Stimulated activated naive CD4-positive, alpha-beta T cell (primary cell): ENCODE measurements around the gene LPP.

ENCODE experiments used
- DNase-seq, 6 experiments: peaks; one replicate each; lab custom pipeline; 2025; lab: John Stamatoyannopoulos, UW

The LPP gene

GRCh38 chr3:188170461-188171459, 16.8 kb downstream of the LPP start:
- DNase-seq, result peak in 4 of 6 experiments; percentile 4 to 38 (median 23)

GRCh38 chr3:188171682-188172467, 17.9 kb downstream of the LPP start:
- no peak for DNase-seq

- no peak for DNase-seq
Measured at GRCh38 chr3:188174317-188175044, 20.5 kb downstream of the LPP start.

GRCh38 chr3:188176476-188176875, 22.5 kb downstream of the LPP start:
- no peak for DNase-seq

GRCh38 chr3:188176884-188177283, 22.9 kb downstream of the LPP start:
- DNase-seq, result no peak

- DNase-seq, result no peak
Measured at GRCh38 chr3:188177721-188178120, 23.8 kb downstream of the LPP start.

GRCh38 chr3:188178293-188178936, 24.5 kb downstream of the LPP start:
- peak in 1 of 6 experiments; percentile 17 for DNase-seq

GRCh38 chr3:188179006-188179966, 25.3 kb downstream of the LPP start:
- no peak for DNase-seq

- no peak for DNase-seq
Measured at GRCh38 chr3:188180114-188180513, 26.2 kb downstream of the LPP start.

- no peak for DNase-seq
Measured at GRCh38 chr3:188183452-188183851, 29.5 kb downstream of the LPP start.

- DNase-seq, result no peak
Measured at GRCh38 chr3:188184160-188184559, 30.2 kb downstream of the LPP start.

GRCh38 chr3:188184649-188185048, 30.7 kb downstream of the LPP start:
- no peak for DNase-seq

GRCh38 chr3:188185717-188186251, 31.8 kb downstream of the LPP start:
- peak in 2 of 6 experiments; percentile 2 to 12 for DNase-seq

- DNase-seq, result no peak
Measured at GRCh38 chr3:188187053-188187452, 33.1 kb downstream of the LPP start.

GRCh38 chr3:188188911-188189310, 35.0 kb downstream of the LPP start:
- no peak for DNase-seq

GRCh38 chr3:188191460-188191859, 37.5 kb downstream of the LPP start:
- DNase-seq, result no peak

GRCh38 chr3:188192034-188192433, 38.1 kb downstream of the LPP start:
- DNase-seq, result no peak

- no peak for DNase-seq
Measured at GRCh38 chr3:188194332-188194731, 40.4 kb downstream of the LPP start.

- no peak for DNase-seq
Measured at GRCh38 chr3:188196232-188196990, 42.5 kb downstream of the LPP start.
